ENCODE data around the gene PILRA.

DNA sequence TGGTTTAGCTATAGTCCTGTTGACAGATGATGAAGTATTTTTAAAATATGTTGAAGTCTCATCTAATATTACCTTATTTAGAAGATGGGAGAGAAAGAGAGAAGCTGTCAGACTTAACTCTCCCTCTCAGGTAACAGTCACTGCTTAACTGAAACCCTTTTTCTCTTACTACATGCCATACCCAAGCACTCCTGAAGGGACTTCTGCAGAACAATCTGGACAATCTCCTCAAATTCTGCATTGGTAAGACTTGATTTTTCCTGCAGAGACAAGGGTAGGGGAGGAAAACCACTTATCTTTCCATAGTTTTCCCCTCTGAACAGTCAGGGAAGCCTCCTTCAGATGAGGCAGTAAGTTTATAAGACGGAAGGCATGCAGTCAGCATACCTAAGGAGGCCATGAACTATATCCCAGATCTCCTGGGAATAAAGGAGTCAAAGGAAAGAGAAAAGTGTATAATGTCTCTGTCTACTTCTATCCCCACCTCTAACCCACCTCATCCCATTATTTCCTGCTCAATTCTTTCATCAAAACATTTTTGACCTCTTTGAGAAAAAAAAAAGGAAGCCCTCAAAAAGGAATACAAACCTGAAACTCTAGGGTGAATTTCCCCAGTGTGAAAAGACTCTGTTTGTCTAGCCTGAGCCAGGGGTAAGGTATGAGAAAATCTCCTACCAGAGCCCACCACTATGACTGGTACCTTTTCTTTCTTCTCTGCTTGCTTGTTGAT lies 45.8 kb downstream of the PILRA start:
- TF ChIP-seq POLR2AphosphoS5 (IDR thresholded peaks at IDR 0.05) = no peak
- no peak for TF ChIP-seq POLR2A (IDR thresholded peaks at IDR 0.05; ENCODE audit: low read depth)
- TF ChIP-seq, protein P1, sequence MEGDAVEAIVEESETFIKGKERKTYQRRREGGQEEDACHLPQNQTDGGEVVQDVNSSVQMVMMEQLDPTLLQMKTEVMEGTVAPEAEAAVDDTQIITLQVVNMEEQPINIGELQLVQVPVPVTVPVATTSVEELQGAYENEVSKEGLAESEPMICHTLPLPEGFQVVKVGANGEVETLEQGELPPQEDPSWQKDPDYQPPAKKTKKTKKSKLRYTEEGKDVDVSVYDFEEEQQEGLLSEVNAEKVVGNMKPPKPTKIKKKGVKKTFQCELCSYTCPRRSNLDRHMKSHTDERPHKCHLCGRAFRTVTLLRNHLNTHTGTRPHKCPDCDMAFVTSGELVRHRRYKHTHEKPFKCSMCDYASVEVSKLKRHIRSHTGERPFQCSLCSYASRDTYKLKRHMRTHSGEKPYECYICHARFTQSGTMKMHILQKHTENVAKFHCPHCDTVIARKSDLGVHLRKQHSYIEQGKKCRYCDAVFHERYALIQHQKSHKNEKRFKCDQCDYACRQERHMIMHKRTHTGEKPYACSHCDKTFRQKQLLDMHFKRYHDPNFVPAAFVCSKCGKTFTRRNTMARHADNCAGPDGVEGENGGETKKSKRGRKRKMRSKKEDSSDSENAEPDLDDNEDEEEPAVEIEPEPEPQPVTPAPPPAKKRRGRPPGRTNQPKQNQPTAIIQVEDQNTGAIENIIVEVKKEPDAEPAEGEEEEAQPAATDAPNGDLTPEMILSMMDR (IDR thresholded peaks at IDR 0.05) = no peak

Measured in esophagus muscularis mucosa (tissue), 3 donors.